ENCODE results near the gene DZIP3. TPM values are rescaled to one million over a fixed set of nuclear protein-coding genes. Genes with fewer than 3 reads are reported as not detected.
"Not testable (repeated sequence)": the region's sequence is repeated elsewhere in the genome, so short reads cannot be mapped to it uniquely, and the experiment has no call there.

The DZIP3 gene
- total and polyA plus RNA-seq, 8 donors: 2.8 to 12.3 (median 6.0) TPM

DNA sequence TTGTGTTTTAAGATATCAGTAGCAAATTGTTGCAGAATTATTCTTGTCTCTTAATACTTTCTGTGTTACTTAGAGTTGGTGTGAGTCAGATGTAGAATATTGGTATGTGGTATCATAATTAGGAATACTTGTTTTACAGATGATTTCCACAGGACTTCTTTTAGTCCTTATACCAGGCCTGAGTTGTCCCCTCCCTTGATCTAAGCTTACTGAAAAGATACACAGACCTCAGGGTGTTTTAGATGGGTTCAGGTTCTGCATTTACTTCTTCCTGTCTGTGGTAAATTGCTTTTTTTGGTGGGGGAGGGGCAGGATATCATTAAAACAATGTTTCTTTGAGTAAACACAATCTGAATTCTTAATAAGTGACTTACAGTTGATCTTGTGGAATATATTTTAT is 14.2 kb downstream of the DZIP3 start:
- Histone ChIP-seq H3K4me1 (peaks cover 0 to 8% (median 0%) of the 10 kb centered on the region in 3 donors), H3K27ac (peak overlapping the region in 1 of 4 donors; percentile 6), H3K27me3 (no peaks in the 10 kb centered on the region), H3K4me3 (no peak overlapping the region), H3K36me3 (no peaks in the 10 kb centered on the region), H3K9me3 (no peaks in the 10 kb centered on the region)
- DNase-seq: no peak
- no peak for FAIRE-seq
- TF ChIP-seq, protein P1, sequence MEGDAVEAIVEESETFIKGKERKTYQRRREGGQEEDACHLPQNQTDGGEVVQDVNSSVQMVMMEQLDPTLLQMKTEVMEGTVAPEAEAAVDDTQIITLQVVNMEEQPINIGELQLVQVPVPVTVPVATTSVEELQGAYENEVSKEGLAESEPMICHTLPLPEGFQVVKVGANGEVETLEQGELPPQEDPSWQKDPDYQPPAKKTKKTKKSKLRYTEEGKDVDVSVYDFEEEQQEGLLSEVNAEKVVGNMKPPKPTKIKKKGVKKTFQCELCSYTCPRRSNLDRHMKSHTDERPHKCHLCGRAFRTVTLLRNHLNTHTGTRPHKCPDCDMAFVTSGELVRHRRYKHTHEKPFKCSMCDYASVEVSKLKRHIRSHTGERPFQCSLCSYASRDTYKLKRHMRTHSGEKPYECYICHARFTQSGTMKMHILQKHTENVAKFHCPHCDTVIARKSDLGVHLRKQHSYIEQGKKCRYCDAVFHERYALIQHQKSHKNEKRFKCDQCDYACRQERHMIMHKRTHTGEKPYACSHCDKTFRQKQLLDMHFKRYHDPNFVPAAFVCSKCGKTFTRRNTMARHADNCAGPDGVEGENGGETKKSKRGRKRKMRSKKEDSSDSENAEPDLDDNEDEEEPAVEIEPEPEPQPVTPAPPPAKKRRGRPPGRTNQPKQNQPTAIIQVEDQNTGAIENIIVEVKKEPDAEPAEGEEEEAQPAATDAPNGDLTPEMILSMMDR (IDR thresholded peaks at IDR 0.05): no peak
- ATAC-seq: peak in 2 of 4 donors; percentile 30 to 51
- intact Hi-C loops (cut with DNase I): no loop called here

DNA sequence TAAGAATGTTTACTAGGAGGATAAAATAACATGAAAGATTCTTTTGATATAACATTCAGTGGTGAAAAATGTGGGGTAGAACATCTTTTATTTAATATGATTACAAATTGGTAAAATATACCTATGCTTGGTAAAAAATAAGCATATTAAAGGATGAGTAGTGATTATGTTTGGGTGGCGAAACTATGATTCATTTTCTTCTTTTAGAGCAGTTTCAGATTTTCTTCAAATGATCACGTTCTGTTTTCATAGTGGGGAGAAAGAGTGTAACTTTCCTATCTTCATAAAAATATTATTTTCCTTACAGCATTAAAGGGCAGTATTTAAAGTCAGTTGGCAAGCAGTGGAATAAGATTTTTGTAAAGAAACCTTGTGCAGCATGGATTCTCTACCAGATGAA is 15.5 kb downstream of the DZIP3 start:
- TF ChIP-seq, protein P1 (IDR thresholded peaks at IDR 0.05): no peak
- H3K4me1 ChIP-seq: peaks cover 0 to 8% (median 0%) of the 10 kb centered on the region in 3 donors
- ATAC-seq: no peak
- intact Hi-C loops (cut with DNase I): no loop called here
- no peaks in the 10 kb centered on the region for H3K36me3 ChIP-seq
- H3K27me3 ChIP-seq: peaks cover 0 to 4% (median 0%) of the 10 kb centered on the region in 4 donors
- FAIRE-seq: no peak
- no peaks in the 10 kb centered on the region for H3K9me3 ChIP-seq
- DNase-seq: no peak
- no peak overlapping the region for H3K27ac ChIP-seq
- no peak overlapping the region for H3K4me3 ChIP-seq
- 84 to 89% methylated on average over 2 of the region's 2 CpGs for WGBS, 2 donors

DNA sequence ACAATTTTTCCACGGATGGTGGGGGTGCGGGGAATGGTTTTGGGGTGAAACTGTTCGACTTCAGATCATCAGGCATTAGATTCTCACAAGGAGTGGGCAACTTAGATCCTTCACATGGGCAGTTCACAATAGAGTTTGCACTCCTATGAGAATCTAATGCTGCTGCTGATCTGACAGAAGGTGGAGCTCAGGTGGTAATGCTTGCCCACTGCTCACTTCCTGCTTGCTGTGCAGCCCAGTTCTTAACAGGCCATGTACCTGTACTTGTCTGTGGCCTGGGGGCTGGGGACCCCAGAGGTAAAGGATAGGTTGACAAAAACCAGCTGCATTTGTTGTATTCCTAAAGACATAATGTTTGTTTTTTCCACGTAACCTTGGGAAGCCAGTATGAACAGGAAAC is 16.0 kb downstream of the DZIP3 start:
- no peak for ATAC-seq
- intact Hi-C loops (cut with DNase I): no loop called here
- 70 to 82% methylated on average over 4 of the region's 4 CpGs for WGBS, 2 donors
- peaks cover 0 to 4% (median 0%) of the 10 kb centered on the region in 4 donors for H3K27me3 ChIP-seq
- H3K36me3 ChIP-seq: no peaks in the 10 kb centered on the region
- no peak overlapping the region for H3K4me3 ChIP-seq
- peaks cover 0 to 8% (median 0%) of the 10 kb centered on the region in 3 donors for H3K4me1 ChIP-seq
- no peak for DNase-seq
- H3K27ac ChIP-seq: no peak overlapping the region
- FAIRE-seq: no peak
- TF ChIP-seq, protein P1 (IDR thresholded peaks at IDR 0.05): no peak
- no peaks in the 10 kb centered on the region for H3K9me3 ChIP-seq

DNA sequence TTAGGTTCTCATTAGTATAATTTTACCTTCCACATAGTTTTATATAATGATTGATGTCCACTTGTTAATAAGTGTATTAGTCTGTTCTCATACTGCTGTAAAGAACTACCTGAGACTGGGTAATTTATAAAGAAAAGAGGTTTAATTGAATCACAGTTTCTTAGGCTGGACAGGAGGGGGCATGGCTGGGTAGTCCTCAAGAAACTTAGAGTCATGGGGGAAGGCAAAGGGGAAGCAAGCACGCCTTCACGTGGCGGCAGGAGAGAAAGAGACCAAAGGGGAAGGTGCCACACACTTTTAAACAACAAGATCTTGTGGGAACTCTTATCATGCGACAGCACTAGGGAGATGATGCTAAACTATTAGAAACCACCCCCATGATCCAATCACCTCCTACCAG is 19.2 kb downstream of the DZIP3 start:
- FAIRE-seq: no peak
- TF ChIP-seq, protein P1 (IDR thresholded peaks at IDR 0.05): no peak
- WGBS, 2 donors: 89 to 90% methylated on average over 4 of the region's 4 CpGs

DNA sequence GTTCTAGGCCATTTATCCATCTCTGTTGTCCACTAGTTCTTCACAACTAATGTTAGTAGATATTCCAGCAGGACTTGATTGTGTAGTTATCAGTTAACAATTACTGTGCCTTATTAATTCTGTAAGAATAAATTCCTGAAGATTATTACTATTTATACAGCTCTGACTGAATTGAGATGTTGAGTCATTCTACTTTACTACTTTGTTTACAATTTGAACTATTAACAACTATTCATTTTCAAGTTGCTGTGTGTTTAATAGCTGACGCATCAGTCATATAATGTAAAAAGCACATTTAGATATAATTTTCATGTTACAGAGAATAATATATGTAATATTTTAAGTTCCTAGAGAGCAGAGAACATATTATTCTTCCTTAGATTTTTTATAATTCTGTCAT is 21.1 kb downstream of the DZIP3 start:
- intact Hi-C loops (cut with DNase I): no loop called here
- TF ChIP-seq, protein P1 (IDR thresholded peaks at IDR 0.05): no peak
- no peak overlapping the region for H3K4me3 ChIP-seq
- no peak for FAIRE-seq
- no peaks in the 10 kb centered on the region for H3K36me3 ChIP-seq
- no peaks in the 10 kb centered on the region for H3K4me1 ChIP-seq
- no peak overlapping the region for H3K27ac ChIP-seq
- H3K27me3 ChIP-seq: peaks cover 0 to 4% (median 0%) of the 10 kb centered on the region in 4 donors
- ATAC-seq: no peak
- no peak for DNase-seq
- 93 to 97% methylated on average over 1 of the region's 1 CpG for WGBS, 2 donors
- H3K9me3 ChIP-seq: no peaks in the 10 kb centered on the region

More for the DNA sequence above, 19.2 kb downstream of the DZIP3 start:
- no peaks in the 10 kb centered on the region for H3K9me3 ChIP-seq
- H3K4me1 ChIP-seq: peaks cover 0 to 8% (median 0%) of the 10 kb centered on the region in 3 donors
- no peak overlapping the region for H3K27ac ChIP-seq
- H3K27me3 ChIP-seq: peaks cover 0 to 4% (median 0%) of the 10 kb centered on the region in 4 donors
- intact Hi-C loops (cut with DNase I): no loop called here
- no peaks in the 10 kb centered on the region for H3K36me3 ChIP-seq
- ATAC-seq (no peak), DNase-seq (no peak)
- H3K4me3 ChIP-seq: no peak overlapping the region

DNA sequence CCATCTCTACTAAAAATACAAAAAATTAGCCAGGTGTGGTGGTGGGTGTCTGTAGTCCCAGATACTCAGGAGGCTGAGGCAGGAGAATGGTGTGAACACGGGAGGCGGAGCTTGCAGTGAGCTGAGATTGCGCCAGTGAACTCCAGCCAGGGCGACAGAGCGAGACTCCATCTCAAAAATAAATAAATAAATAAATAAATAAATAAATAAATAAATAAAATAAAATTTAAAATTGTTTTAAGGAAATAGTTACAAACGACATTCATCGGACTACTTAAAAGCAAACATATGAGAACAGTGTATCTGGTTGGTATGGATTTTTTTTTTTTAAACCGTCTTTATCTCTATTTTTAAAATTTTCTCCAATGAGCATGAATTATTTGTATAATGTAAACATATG is 26.6 kb downstream of the DZIP3 start:
- ATAC-seq; FAIRE-seq; H3K9me3 ChIP-seq; H3K4me3 ChIP-seq; DNase-seq; H3K27me3 ChIP-seq; H3K36me3 ChIP-seq; intact Hi-C loops (cut with DNase I); H3K4me1 ChIP-seq; H3K27ac ChIP-seq: not testable (repeated sequence)
- WGBS, 2 donors: 95 to 96% methylated on average over 8 of the region's 8 CpGs
